Activated T-helper 1 cell treated with anti-CD3 and anti-CD28 coated beads, Interleukin-12 subunit alpha, Interleukin-12 subunit beta, Interleukin-2, Interleukin-4 antibody, amounts not matched to agents 30 ng/mL and 10 ng/mL and 1 ng/mL, durations not matched to agents 14 hours and 24 hours and 36 hours (primary cell): ENCODE results near the gene NUP42. TPM values are rescaled to one million over a fixed set of nuclear protein-coding genes. Genes with fewer than 3 reads are reported as not detected.

Source experiments
- DNase-seq: peaks from one replicate; pipeline ENCODE4 v3.0.0; 2021; ENCODE audit warnings: low spot score
- H3K27ac Mint-ChIP-seq: one replicate; pipeline ENCODE4 v1.8.0; 2021; ENCODE audit warnings: mild to moderate bottlenecking, mixed read lengths
- H3K27me3 Mint-ChIP-seq: one replicate; pipeline ENCODE4 v1.8.0; 2022; ENCODE audit warnings: mild to moderate bottlenecking, moderate library complexity, mixed read lengths; ENCODE audit not compliant: insufficient read depth
- H3K36me3 Mint-ChIP-seq: one replicate; pipeline ENCODE4 v1.8.0; 2021; ENCODE audit warnings: low read depth, mixed read lengths
- H3K4me1 Mint-ChIP-seq: one replicate; pipeline ENCODE4 v1.8.0; 2021; ENCODE audit warnings: low read depth, mixed read lengths
- H3K4me3 Mint-ChIP-seq: one replicate; pipeline ENCODE4 v1.8.0; 2021; ENCODE audit warnings: mild to moderate bottlenecking, moderate library complexity, mixed read lengths
- H3K9me3 Mint-ChIP-seq: one replicate; pipeline ENCODE4 v1.8.0; 2021; ENCODE audit warnings: mixed read lengths
- intact Hi-C: fragments of 100-400 bp; cut with micrococcal nuclease; formaldehyde crosslinking; loops from one replicate; pipeline ENCODE4 v1.15.1; 2024
- total RNA-seq: library from RNA; stranded (reverse); gene quantifications from 2 replicates; pipeline ENCODE4 v1.2.3, GENCODE V29; 2022

NUP42 gene
- total RNA-seq, 1 donor from 2014 or later: 52.7 TPM

GRCh38 chr7:23207021-23207420 lies 25.2 kb downstream of the NUP42 start:
- intact Hi-C loops: no loop called here
- H3K4me1 Mint-ChIP-seq: no peaks in the 10 kb centered on the region
- no peak overlapping the region for H3K4me3 Mint-ChIP-seq
- peaks cover 27% of the 10 kb centered on the region for H3K27me3 Mint-ChIP-seq
- H3K27ac Mint-ChIP-seq: no peak overlapping the region
- DNase-seq: no peak
- no peaks in the 10 kb centered on the region for H3K9me3 Mint-ChIP-seq
- H3K36me3 Mint-ChIP-seq: peaks cover 21% of the 10 kb centered on the region

- no peaks in the 10 kb centered on the region for H3K9me3 Mint-ChIP-seq
- intact Hi-C loops: no loop called here
- no peak for DNase-seq
- H3K4me3 Mint-ChIP-seq: no peak overlapping the region
- H3K4me1 Mint-ChIP-seq: no peaks in the 10 kb centered on the region
- no peak overlapping the region for H3K27ac Mint-ChIP-seq
- peaks cover 27% of the 10 kb centered on the region for H3K27me3 Mint-ChIP-seq
- peaks cover 21% of the 10 kb centered on the region for H3K36me3 Mint-ChIP-seq
Measured at GRCh38 chr7:23207884-23208283, 26.0 kb downstream of the NUP42 start.

- Mint-ChIP-seq H3K36me3 (peaks cover 21% of the 10 kb centered on the region), H3K27ac (no peak overlapping the region), H3K4me1 (no peaks in the 10 kb centered on the region), H3K9me3 (no peaks in the 10 kb centered on the region), H3K4me3 (no peak overlapping the region), H3K27me3 (peaks cover 27% of the 10 kb centered on the region)
- intact Hi-C loops: no loop called here
- DNase-seq: no peak
Measured at GRCh38 chr7:23208316-23208715, 26.5 kb downstream of the NUP42 start.

GRCh38 chr7:23210506-23210905 lies 28.7 kb downstream of the NUP42 start:
- Mint-ChIP-seq H3K4me3 (no peak overlapping the region), H3K4me1 (no peaks in the 10 kb centered on the region), H3K27ac (no peak overlapping the region), H3K9me3 (no peaks in the 10 kb centered on the region), H3K36me3 (peaks cover 7% of the 10 kb centered on the region), H3K27me3 (peaks cover 23% of the 10 kb centered on the region)
- DNase-seq: no peak
- intact Hi-C loops: no loop called here

GRCh38 chr7:23211589-23211988 lies 29.7 kb downstream of the NUP42 start:
- Mint-ChIP-seq H3K36me3 (peaks cover 2% of the 10 kb centered on the region), H3K4me1 (no peaks in the 10 kb centered on the region), H3K4me3 (no peak overlapping the region), H3K27me3 (peaks cover 22% of the 10 kb centered on the region), H3K9me3 (no peaks in the 10 kb centered on the region), H3K27ac (no peak overlapping the region)
- no peak for DNase-seq
- intact Hi-C loops: no loop called here

- Mint-ChIP-seq H3K9me3 (no peaks in the 10 kb centered on the region), H3K4me1 (no peaks in the 10 kb centered on the region), H3K4me3 (no peak overlapping the region), H3K36me3 (no peaks in the 10 kb centered on the region), H3K27me3 (peaks cover 14% of the 10 kb centered on the region), H3K27ac (no peak overlapping the region)
- DNase-seq: no peak
- intact Hi-C loops: no loop called here
Measured at GRCh38 chr7:23212395-23212794, 30.5 kb downstream of the NUP42 start.

- H3K27me3 Mint-ChIP-seq: peaks cover 10% of the 10 kb centered on the region
- no peak for DNase-seq
- intact Hi-C loops: no loop called here
- H3K9me3 Mint-ChIP-seq: no peaks in the 10 kb centered on the region
- no peaks in the 10 kb centered on the region for H3K36me3 Mint-ChIP-seq
- H3K4me3 Mint-ChIP-seq: no peak overlapping the region
- no peak overlapping the region for H3K27ac Mint-ChIP-seq
- no peaks in the 10 kb centered on the region for H3K4me1 Mint-ChIP-seq
Measured at GRCh38 chr7:23212841-23213240, 31.0 kb downstream of the NUP42 start.

GRCh38 chr7:23213755-23214154 lies 31.9 kb downstream of the NUP42 start:
- intact Hi-C loops: no loop called here

GRCh38 chr7:23214423-23214822 lies 32.6 kb downstream of the NUP42 start:
- Mint-ChIP-seq H3K27me3 (peaks cover 12% of the 10 kb centered on the region), H3K4me1 (no peaks in the 10 kb centered on the region), H3K9me3 (no peaks in the 10 kb centered on the region), H3K36me3 (no peaks in the 10 kb centered on the region), H3K4me3 (no peak overlapping the region), H3K27ac (no peak overlapping the region)
- intact Hi-C loops: no loop called here
- no peak for DNase-seq

More at GRCh38 chr7:23213755-23214154, 31.9 kb downstream of the NUP42 start:
- H3K4me1 Mint-ChIP-seq: no peaks in the 10 kb centered on the region
- H3K9me3 Mint-ChIP-seq: no peaks in the 10 kb centered on the region
- peaks cover 6% of the 10 kb centered on the region for H3K27me3 Mint-ChIP-seq
- no peak overlapping the region for H3K4me3 Mint-ChIP-seq
- DNase-seq: no peak
- no peaks in the 10 kb centered on the region for H3K36me3 Mint-ChIP-seq
- no peak overlapping the region for H3K27ac Mint-ChIP-seq

GRCh38 chr7:23214938-23215337 lies 33.1 kb downstream of the NUP42 start:
- H3K36me3 Mint-ChIP-seq: no peaks in the 10 kb centered on the region
- no peak for DNase-seq
- no peaks in the 10 kb centered on the region for H3K9me3 Mint-ChIP-seq
- no peaks in the 10 kb centered on the region for H3K4me1 Mint-ChIP-seq
- H3K27ac Mint-ChIP-seq: no peak overlapping the region
- H3K27me3 Mint-ChIP-seq: peaks cover 13% of the 10 kb centered on the region
- no peak overlapping the region for H3K4me3 Mint-ChIP-seq
- intact Hi-C loops: no loop called here

- H3K36me3 Mint-ChIP-seq: no peaks in the 10 kb centered on the region
- intact Hi-C loops: no loop called here
- no peak for DNase-seq
Measured at GRCh38 chr7:23216021-23216420, 34.2 kb downstream of the NUP42 start.

GRCh38 chr7:23218196-23218595 lies 36.3 kb downstream of the NUP42 start:
- Mint-ChIP-seq H3K27me3 (peaks cover 13% of the 10 kb centered on the region), H3K4me1 (no peaks in the 10 kb centered on the region), H3K36me3 (no peaks in the 10 kb centered on the region), H3K4me3 (no peak overlapping the region), H3K9me3 (no peaks in the 10 kb centered on the region), H3K27ac (no peak overlapping the region)
- DNase-seq: no peak
- intact Hi-C loops: no loop called here

More at GRCh38 chr7:23216021-23216420, 34.2 kb downstream of the NUP42 start:
- Mint-ChIP-seq H3K27ac (no peak overlapping the region), H3K9me3 (no peaks in the 10 kb centered on the region), H3K4me1 (no peaks in the 10 kb centered on the region), H3K27me3 (peaks cover 13% of the 10 kb centered on the region), H3K4me3 (no peak overlapping the region)

- intact Hi-C loops: no loop called here
- Mint-ChIP-seq H3K4me3 (no peak overlapping the region), H3K27ac (no peak overlapping the region), H3K36me3 (no peaks in the 10 kb centered on the region), H3K27me3 (peaks cover 14% of the 10 kb centered on the region), H3K4me1 (no peaks in the 10 kb centered on the region), H3K9me3 (no peaks in the 10 kb centered on the region)
- DNase-seq: no peak
Measured at GRCh38 chr7:23220690-23221305, 39.0 kb downstream of the NUP42 start.

- Mint-ChIP-seq H3K4me3 (no peak overlapping the region), H3K9me3 (no peaks in the 10 kb centered on the region), H3K27me3 (peaks cover 17% of the 10 kb centered on the region), H3K27ac (no peak overlapping the region), H3K36me3 (no peaks in the 10 kb centered on the region), H3K4me1 (no peaks in the 10 kb centered on the region)
- DNase-seq: no peak
- intact Hi-C loops: no loop called here
Measured at GRCh38 chr7:23222439-23223030, 40.7 kb downstream of the NUP42 start.
